ENCODE results near the gene CGRRF1.

Gene CGRRF1

DNA sequence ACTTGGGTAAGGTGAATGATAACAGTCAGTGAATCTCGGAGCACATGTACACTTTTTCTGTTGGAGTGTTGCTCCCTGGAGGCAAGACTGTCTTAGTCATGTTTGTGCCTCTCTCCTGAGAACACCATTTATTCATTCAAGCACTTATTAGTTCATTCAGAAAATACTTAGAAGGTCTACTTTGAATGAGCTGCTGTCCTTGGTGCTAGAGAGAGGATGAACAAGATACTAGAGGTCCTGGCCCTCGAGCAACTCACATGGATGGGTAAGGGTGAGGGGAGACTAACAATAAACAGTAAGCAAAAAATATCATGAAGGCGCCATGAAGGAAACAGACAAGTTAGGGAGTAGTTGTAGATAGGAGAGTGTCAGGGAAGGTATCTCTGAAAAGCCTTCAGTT is 40.2 kb downstream of the CGRRF1 start:
- Histone ChIP-seq H3K14ac (ENCODE audit: low read length) (no peak overlapping the region), H4K91ac (ENCODE audit: low read depth, low read length) (no peak overlapping the region), H4K8ac (ENCODE audit: low read depth, low read length) (no peak overlapping the region), H3K27me3 (ENCODE audit: insufficient read depth, low read length) (no peaks in the 10 kb centered on the region), H2BK120ac (ENCODE audit: insufficient read depth, low read length, poor library complexity) (no peak overlapping the region), H3K23ac (ENCODE audit: low read length) (no peak overlapping the region), H3K79me2 (ENCODE audit: control insufficient read depth, insufficient read depth, low read length, poor library complexity) (no peaks in the 10 kb centered on the region), H4K12ac (ENCODE audit: low read depth, low read length) (no peak overlapping the region), H3K9me3 (ENCODE audit: insufficient read depth, low read depth, low read length) (no peaks in the 10 kb centered on the region), H3K18ac (ENCODE audit: low read length) (no peak overlapping the region), H3K4me2 (ENCODE audit: low read length) (no peak overlapping the region), H3K79me1 (ENCODE audit: low read length) (no peaks in the 10 kb centered on the region), H2AFZ (ENCODE audit: insufficient read depth, low read length, poor library complexity) (no peak overlapping the region), H2AK5ac (ENCODE audit: low read length) (no peak overlapping the region), H2BK5ac (ENCODE audit: low read depth, low read length, poor library complexity) (no peak overlapping the region), H3K27ac (ENCODE audit: low read depth, low read length) (no peak overlapping the region), H3K9ac (ENCODE audit: low read length) (no peak overlapping the region), H2BK12ac (ENCODE audit: low read length) (no peak overlapping the region), H3K4ac (ENCODE audit: low read depth, low read length) (no peak overlapping the region), H3K4me1 (ENCODE audit: control insufficient read depth in 1 of 2, insufficient read depth in 2 of 2, low read length in 2 of 2) (no peaks in the 10 kb centered on the region), H3K36me3 (ENCODE audit: control insufficient read depth in 1 of 2, insufficient read depth in 2 of 2, low read length in 2 of 2) (no peaks in the 10 kb centered on the region), H3K4me3 (ENCODE audit: low read depth, low read length) (no peak overlapping the region)
- no peak for DNase-seq
- no CpG with 5 or more reads among the region's 3 CpGs for WGBS (ENCODE audit: extremely low coverage, insufficient coverage, insufficient read length)

DNA sequence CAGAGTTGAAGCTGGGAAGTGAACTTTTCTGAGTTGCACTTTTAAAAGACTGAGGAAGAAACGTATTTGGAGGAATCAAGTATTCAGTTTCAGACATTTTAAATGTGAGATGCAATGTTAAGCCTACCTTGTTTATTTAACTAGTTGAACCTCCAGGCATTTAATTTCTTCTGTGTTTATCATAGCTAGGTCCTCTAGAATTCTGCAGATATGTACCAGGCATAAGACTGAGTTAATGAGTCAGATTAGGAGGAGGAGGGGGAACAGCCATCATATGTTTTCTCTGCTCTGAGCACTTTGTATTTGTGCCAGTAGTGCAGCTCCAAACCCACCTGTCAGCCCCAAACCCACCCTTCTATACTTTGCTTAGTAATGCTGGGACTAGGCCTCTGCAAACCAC is 40.8 kb downstream of the CGRRF1 start:
- Histone ChIP-seq H3K4me2 (ENCODE audit: low read length) (no peak overlapping the region), H2BK5ac (ENCODE audit: low read depth, low read length, poor library complexity) (no peak overlapping the region), H4K8ac (ENCODE audit: low read depth, low read length) (no peak overlapping the region), H3K79me1 (ENCODE audit: low read length) (no peaks in the 10 kb centered on the region), H2BK120ac (ENCODE audit: insufficient read depth, low read length, poor library complexity) (no peak overlapping the region), H3K18ac (ENCODE audit: low read length) (no peak overlapping the region), H3K4ac (ENCODE audit: low read depth, low read length) (no peak overlapping the region), H3K4me1 (ENCODE audit: control insufficient read depth in 1 of 2, insufficient read depth in 2 of 2, low read length in 2 of 2) (no peaks in the 10 kb centered on the region), H2AK5ac (ENCODE audit: low read length) (no peak overlapping the region), H4K91ac (ENCODE audit: low read depth, low read length) (no peak overlapping the region), H3K36me3 (ENCODE audit: control insufficient read depth in 1 of 2, insufficient read depth in 2 of 2, low read length in 2 of 2) (no peaks in the 10 kb centered on the region), H2BK12ac (ENCODE audit: low read length) (no peak overlapping the region), H3K9ac (ENCODE audit: low read length) (no peak overlapping the region), H3K14ac (ENCODE audit: low read length) (no peak overlapping the region), H3K27me3 (ENCODE audit: insufficient read depth, low read length) (no peaks in the 10 kb centered on the region), H3K79me2 (ENCODE audit: control insufficient read depth, insufficient read depth, low read length, poor library complexity) (no peaks in the 10 kb centered on the region), H4K12ac (ENCODE audit: low read depth, low read length) (no peak overlapping the region), H3K23ac (ENCODE audit: low read length) (no peak overlapping the region), H3K9me3 (ENCODE audit: insufficient read depth, low read depth, low read length) (no peaks in the 10 kb centered on the region), H3K4me3 (ENCODE audit: low read depth, low read length) (no peak overlapping the region), H2AFZ (ENCODE audit: insufficient read depth, low read length, poor library complexity) (no peak overlapping the region), H3K27ac (ENCODE audit: low read depth, low read length) (no peak overlapping the region)
- WGBS (ENCODE audit: extremely low coverage, insufficient coverage, insufficient read length): no CpG with 5 or more reads among the region's 1 CpG
- DNase-seq: no peak

DNA sequence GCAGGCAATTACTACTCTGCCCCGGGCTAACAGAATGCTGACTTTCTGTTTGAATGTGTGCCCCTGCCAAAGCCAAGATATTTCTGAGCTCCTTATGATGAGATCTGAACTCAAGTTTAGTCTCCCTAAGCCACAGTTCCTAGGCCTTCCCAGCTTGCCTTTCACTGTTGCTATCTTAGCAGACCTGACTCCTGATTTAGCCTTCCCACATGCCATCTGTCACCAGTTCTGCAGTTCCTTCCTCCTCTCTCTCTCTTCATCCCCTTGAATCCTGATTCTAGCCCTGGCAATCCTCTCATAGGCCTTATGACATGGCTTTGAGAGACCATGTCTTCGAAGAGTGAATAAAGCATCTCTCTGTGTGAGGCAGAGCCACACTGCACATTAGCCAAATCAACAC is 44.7 kb downstream of the CGRRF1 start:
- H2BK12ac ChIP-seq (ENCODE audit: low read length): no peak overlapping the region
- no peak overlapping the region for H3K4me3 ChIP-seq (ENCODE audit: low read depth, low read length)
- H2AK5ac ChIP-seq (ENCODE audit: low read length): no peak overlapping the region
- no peak for DNase-seq
- no peaks in the 10 kb centered on the region for H3K4me1 ChIP-seq (ENCODE audit: control insufficient read depth in 1 of 2, insufficient read depth in 2 of 2, low read length in 2 of 2)
- no peaks in the 10 kb centered on the region for H3K27me3 ChIP-seq (ENCODE audit: insufficient read depth, low read length)
- no peak overlapping the region for H4K12ac ChIP-seq (ENCODE audit: low read depth, low read length)
- H3K23ac ChIP-seq (ENCODE audit: low read length): peak overlapping the region; percentile 6
- peaks cover 2% of the 10 kb centered on the region for H3K79me1 ChIP-seq (ENCODE audit: low read length)
- H3K9me3 ChIP-seq (ENCODE audit: insufficient read depth, low read depth, low read length): no peaks in the 10 kb centered on the region
- no peak overlapping the region for H4K91ac ChIP-seq (ENCODE audit: low read depth, low read length)
- no peak overlapping the region for H3K4ac ChIP-seq (ENCODE audit: low read depth, low read length)
- H2BK120ac ChIP-seq (ENCODE audit: insufficient read depth, low read length, poor library complexity): no peak overlapping the region
- no peak overlapping the region for H2BK5ac ChIP-seq (ENCODE audit: low read depth, low read length, poor library complexity)
- H3K18ac ChIP-seq (ENCODE audit: low read length): no peak overlapping the region
- H4K8ac ChIP-seq (ENCODE audit: low read depth, low read length): no peak overlapping the region
- no peak overlapping the region for H3K4me2 ChIP-seq (ENCODE audit: low read length)
- H3K36me3 ChIP-seq (ENCODE audit: control insufficient read depth in 1 of 2, insufficient read depth in 2 of 2, low read length in 2 of 2): no peaks in the 10 kb centered on the region
- no peaks in the 10 kb centered on the region for H3K79me2 ChIP-seq (ENCODE audit: control insufficient read depth, insufficient read depth, low read length, poor library complexity)
- no peak overlapping the region for H3K27ac ChIP-seq (ENCODE audit: low read depth, low read length)
- no CpG with 5 or more reads among the region's 2 CpGs for WGBS (ENCODE audit: extremely low coverage, insufficient coverage, insufficient read length)
- H3K14ac ChIP-seq (ENCODE audit: low read length): no peak overlapping the region
- no peak overlapping the region for H3K9ac ChIP-seq (ENCODE audit: low read length)
- no peak overlapping the region for H2AFZ ChIP-seq (ENCODE audit: insufficient read depth, low read length, poor library complexity)

DNA sequence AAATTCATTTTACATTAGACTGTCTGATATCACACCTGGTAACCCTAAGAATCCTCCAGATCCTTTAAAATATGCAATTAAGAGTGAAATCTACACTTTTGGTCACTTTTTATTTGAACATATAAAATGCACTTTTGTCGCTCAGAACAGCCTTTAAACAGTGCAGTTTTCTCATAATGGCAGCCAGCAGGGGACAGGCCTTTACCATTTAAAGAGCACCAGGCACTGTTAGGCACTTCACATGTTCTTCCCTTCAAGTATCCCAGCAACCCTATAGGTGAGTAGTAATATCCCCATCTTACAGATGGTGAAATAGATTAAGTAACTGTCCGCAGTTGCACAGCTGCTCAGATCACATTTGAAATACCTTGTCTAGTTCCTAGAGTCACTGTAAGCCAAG is 45.9 kb downstream of the CGRRF1 start:
- no peak overlapping the region for H2BK120ac ChIP-seq (ENCODE audit: insufficient read depth, low read length, poor library complexity)
- DNase-seq: no peak
- no peak overlapping the region for H3K4me2 ChIP-seq (ENCODE audit: low read length)
- H3K4me3 ChIP-seq (ENCODE audit: low read depth, low read length): no peak overlapping the region
- no peaks in the 10 kb centered on the region for H3K36me3 ChIP-seq (ENCODE audit: control insufficient read depth in 1 of 2, insufficient read depth in 2 of 2, low read length in 2 of 2)
- H3K14ac ChIP-seq (ENCODE audit: low read length): no peak overlapping the region
- no peak overlapping the region for H3K9ac ChIP-seq (ENCODE audit: low read length)
- H4K12ac ChIP-seq (ENCODE audit: low read depth, low read length): no peak overlapping the region
- no peak overlapping the region for H4K91ac ChIP-seq (ENCODE audit: low read depth, low read length)
- H2BK5ac ChIP-seq (ENCODE audit: low read depth, low read length, poor library complexity): no peak overlapping the region
- H3K79me2 ChIP-seq (ENCODE audit: control insufficient read depth, insufficient read depth, low read length, poor library complexity): no peaks in the 10 kb centered on the region
- no peak overlapping the region for H2BK12ac ChIP-seq (ENCODE audit: low read length)
- WGBS (ENCODE audit: extremely low coverage, insufficient coverage, insufficient read length): no CpG with 5 or more reads among the region's 2 CpGs
- no peak overlapping the region for H3K18ac ChIP-seq (ENCODE audit: low read length)
- H3K79me1 ChIP-seq (ENCODE audit: low read length): peaks cover 2% of the 10 kb centered on the region
- H3K27me3 ChIP-seq (ENCODE audit: insufficient read depth, low read length): no peaks in the 10 kb centered on the region
- H2AFZ ChIP-seq (ENCODE audit: insufficient read depth, low read length, poor library complexity): no peak overlapping the region
- no peak overlapping the region for H3K27ac ChIP-seq (ENCODE audit: low read depth, low read length)
- no peak overlapping the region for H3K23ac ChIP-seq (ENCODE audit: low read length)
- H2AK5ac ChIP-seq (ENCODE audit: low read length): no peak overlapping the region
- no peak overlapping the region for H4K8ac ChIP-seq (ENCODE audit: low read depth, low read length)
- H3K4ac ChIP-seq (ENCODE audit: low read depth, low read length): no peak overlapping the region
- H3K9me3 ChIP-seq (ENCODE audit: insufficient read depth, low read depth, low read length): no peaks in the 10 kb centered on the region
- H3K4me1 ChIP-seq (ENCODE audit: control insufficient read depth in 1 of 2, insufficient read depth in 2 of 2, low read length in 2 of 2): no peaks in the 10 kb centered on the region
